Measurements from ENCODE around the gene NPAS3. TPM values are rescaled to one million over a fixed set of nuclear protein-coding genes. Genes with fewer than 3 reads are reported as not detected.

NPAS3 gene
- total RNA-seq, 1 experiment from 2014 or later: not detected

DNA sequence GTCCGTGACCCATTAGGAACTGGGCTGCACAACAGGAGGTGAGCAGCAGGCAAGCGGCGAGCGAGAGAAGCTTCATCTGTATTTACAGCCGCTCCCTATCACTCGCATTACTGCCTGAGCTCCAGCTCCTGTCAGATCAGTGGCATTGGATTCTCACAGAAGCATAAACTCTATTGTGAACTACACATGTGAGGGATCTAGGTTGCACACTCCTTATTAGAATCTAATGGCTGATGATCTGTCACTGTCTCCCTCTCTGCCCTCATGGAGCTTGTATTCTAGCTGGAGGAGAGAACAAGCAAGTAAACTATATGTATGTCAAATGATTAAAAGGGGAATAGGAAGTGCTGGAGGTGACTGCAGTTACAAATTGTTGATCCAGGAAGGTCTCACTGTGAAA, 533.1 kb downstream of the NPAS3 start:
- Histone ChIP-seq H3K27me3 (ENCODE audit: insufficient read depth, low read length) (no peaks in the 10 kb centered on the region), H3K79me2 (ENCODE audit: insufficient read depth, low read length) (no peaks in the 10 kb centered on the region), H3K9me3 (ENCODE audit: control insufficient read depth in 1 of 2, insufficient read depth in 1 of 2, low read depth in 1 of 2, low read length in 2 of 2) (no peaks in the 10 kb centered on the region), H4K20me1 (ENCODE audit: insufficient read depth) (no peaks in the 10 kb centered on the region), H3K27ac (ENCODE audit: low read depth, low read length) (no peak overlapping the region), H3K36me3 (ENCODE audit: control insufficient read depth in 1 of 2, insufficient read depth in 2 of 2, low read length in 2 of 2) (no peaks in the 10 kb centered on the region), H3K9ac (ENCODE audit: low read length) (no peak overlapping the region), H3K9me2 (ENCODE audit: insufficient read depth) (no peaks in the 10 kb centered on the region), H3K4me1 (ENCODE audit: control insufficient read depth in 1 of 2, insufficient read depth in 2 of 2, low read length in 2 of 2) (no peaks in the 10 kb centered on the region), H2AFZ (ENCODE audit: low read depth, low read length, poor library complexity, severe bottlenecking) (no peak overlapping the region), H3K4me3 (replicated peaks in 1 of 2; ENCODE audit: low read depth in 1 of 2, low read length in 2 of 2) (no peak overlapping the region), H3K4me2 (ENCODE audit: low read length) (no peak overlapping the region)
- BruUV-seq (replicated peaks): no TSS peak
- ATAC-seq (no peak), DNase-seq (ENCODE audit: low read depth, low spot score) (no peak)
- RAD21 ChIA-PET (ENCODE audit: low non-redundant PET in 1 of 2, low total read pairs in 2 of 2, uncharacterized antibody in 2 of 2, unreplicated experiment in 2 of 2): no interaction called here
- CTCF ChIA-PET: no interaction called here
- intact Hi-C loops (cut with micrococcal nuclease): no loop called here
- POLR2A ChIA-PET: no interaction called here
- TF ChIP-seq REST (IDR thresholded peaks at IDR 0.05; ENCODE audit: low read depth) (no peak), POLR2AphosphoS5 (IDR thresholded peaks at IDR 0.05; ENCODE audit: low read depth, low read length) (no peak), ZFX (IDR thresholded peaks at IDR 0.05) (no peak), EZH2 (IDR thresholded peaks at IDR 0.05) (no peak), ATF3 (IDR thresholded peaks at IDR 0.05) (no peak), EGR1 (IDR thresholded peaks at IDR 0.05; ENCODE audit: low read depth) (no peak), ZNF274 (IDR thresholded peaks at IDR 0.05; ENCODE audit: low read depth, low read length) (no peak), SP1 (IDR thresholded peaks at IDR 0.05; ENCODE audit: low read depth) (no peak), ELF1 (IDR thresholded peaks at IDR 0.05; ENCODE audit: borderline replicate concordance, low read depth) (no peak), CEBPB (IDR thresholded peaks at IDR 0.05; ENCODE audit: low read depth) (no peak)
- TF ChIP-seq, protein P1, sequence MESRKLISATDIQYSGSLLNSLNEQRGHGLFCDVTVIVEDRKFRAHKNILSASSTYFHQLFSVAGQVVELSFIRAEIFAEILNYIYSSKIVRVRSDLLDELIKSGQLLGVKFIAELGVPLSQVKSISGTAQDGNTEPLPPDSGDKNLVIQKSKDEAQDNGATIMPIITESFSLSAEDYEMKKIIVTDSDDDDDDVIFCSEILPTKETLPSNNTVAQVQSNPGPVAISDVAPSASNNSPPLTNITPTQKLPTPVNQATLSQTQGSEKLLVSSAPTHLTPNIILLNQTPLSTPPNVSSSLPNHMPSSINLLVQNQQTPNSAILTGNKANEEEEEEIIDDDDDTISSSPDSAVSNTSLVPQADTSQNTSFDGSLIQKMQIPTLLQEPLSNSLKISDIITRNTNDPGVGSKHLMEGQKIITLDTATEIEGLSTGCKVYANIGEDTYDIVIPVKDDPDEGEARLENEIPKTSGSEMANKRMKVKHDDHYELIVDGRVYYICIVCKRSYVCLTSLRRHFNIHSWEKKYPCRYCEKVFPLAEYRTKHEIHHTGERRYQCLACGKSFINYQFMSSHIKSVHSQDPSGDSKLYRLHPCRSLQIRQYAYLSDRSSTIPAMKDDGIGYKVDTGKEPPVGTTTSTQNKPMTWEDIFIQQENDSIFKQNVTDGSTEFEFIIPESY (IDR thresholded peaks at IDR 0.05; ENCODE audit: extremely low read depth, insufficient replicate concordance, low read length): no peak
- TF ChIP-seq, protein P2, sequence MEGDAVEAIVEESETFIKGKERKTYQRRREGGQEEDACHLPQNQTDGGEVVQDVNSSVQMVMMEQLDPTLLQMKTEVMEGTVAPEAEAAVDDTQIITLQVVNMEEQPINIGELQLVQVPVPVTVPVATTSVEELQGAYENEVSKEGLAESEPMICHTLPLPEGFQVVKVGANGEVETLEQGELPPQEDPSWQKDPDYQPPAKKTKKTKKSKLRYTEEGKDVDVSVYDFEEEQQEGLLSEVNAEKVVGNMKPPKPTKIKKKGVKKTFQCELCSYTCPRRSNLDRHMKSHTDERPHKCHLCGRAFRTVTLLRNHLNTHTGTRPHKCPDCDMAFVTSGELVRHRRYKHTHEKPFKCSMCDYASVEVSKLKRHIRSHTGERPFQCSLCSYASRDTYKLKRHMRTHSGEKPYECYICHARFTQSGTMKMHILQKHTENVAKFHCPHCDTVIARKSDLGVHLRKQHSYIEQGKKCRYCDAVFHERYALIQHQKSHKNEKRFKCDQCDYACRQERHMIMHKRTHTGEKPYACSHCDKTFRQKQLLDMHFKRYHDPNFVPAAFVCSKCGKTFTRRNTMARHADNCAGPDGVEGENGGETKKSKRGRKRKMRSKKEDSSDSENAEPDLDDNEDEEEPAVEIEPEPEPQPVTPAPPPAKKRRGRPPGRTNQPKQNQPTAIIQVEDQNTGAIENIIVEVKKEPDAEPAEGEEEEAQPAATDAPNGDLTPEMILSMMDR (IDR thresholded peaks at IDR 0.05 in 2 of 3, conservative IDR thresholded peaks at IDR 0.05 in 1 of 3; ENCODE audit: borderline replicate concordance in 1 of 3, insufficient read depth in 1 of 3, low read depth in 2 of 3, low read length in 2 of 3): no peak
